HG02623 (cell line): ENCODE data around the gene FALEC.

Experiments used
- ATAC-seq: cut with Tn5 transposase; IDR thresholded peaks from one replicate; pipeline ENCODE4 v1.9.1; 2021; ENCODE audit warnings: moderate library complexity; ENCODE audit not compliant: unreplicated experiment

FALEC gene

GRCh38 chr1:150515328-150516049, at the start of gene FALEC:
Gene FALEC, plus strand, starts transcription at chr1:150515752.
- peak; percentile 96 for ATAC-seq

- no peak for ATAC-seq
These were observed 48.6 kb upstream of the FALEC start for GRCh38 chr1:150466964-150467363.

DNA sequence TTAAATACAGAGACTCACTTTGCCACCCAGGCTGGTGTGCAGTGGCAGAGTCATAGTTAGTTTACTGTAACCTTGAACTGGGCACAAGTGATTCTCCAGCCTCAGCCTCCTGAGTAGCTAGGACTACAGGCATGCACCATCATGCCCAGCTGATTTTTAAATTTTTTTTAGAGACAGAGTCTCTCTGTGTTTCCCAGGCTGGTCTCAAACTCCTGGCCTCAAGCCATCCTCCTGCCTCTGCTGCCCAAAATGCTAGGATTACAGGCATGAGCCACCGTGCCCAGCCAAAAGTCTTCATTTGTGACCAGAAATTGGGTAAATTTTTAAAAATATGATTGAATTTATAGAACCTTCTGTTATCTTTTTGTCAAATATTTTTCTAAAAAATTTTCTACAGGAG, 46.3 kb upstream of the FALEC start:
- ATAC-seq: no peak

- ATAC-seq: no peak
These were observed 42.9 kb upstream of the FALEC start for GRCh38 chr1:150472601-150473200.

DNA sequence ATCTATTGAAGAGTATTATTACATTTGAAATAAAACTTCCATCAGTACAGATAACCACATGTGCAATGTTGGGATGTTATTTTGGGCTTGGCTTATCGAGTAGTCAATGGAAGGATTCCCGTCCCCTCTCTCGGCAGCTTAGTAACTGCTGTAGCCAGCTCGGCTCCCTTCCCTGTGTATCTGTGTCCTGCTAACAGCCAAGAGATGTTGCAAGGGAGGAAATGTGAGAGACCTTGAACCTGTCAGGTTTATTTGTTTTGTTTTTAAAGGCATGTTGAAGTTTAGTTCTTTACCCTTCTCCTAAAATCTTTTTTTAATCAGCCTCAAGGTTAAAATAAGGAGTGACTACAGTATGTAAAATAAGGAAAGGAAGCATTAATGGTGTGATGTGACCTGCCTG, 41.9 kb upstream of the FALEC start:
- no peak for ATAC-seq

GRCh38 chr1:150474869-150475268, 40.7 kb upstream of the FALEC start:
- no peak for ATAC-seq

DNA sequence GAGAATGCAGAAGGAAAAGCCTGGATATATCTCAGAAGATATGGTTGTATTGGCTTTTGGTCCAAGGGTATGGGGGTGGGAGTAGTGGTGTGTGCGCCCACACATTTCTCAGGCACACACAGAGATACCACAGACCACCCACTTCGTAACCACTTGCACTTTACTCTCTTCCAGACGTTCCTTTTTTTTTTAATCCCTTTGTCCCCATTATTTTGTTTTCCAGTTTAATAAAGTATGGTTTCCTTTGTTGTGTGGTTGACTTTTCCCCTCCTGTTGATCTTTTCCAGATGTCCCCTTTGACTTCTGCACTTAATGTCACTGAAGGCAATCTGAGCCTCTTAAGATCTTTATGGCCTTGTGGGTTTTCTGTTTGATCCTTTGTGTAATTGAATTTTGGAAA, 38.8 kb upstream of the FALEC start:
- no peak for ATAC-seq

- ATAC-seq: no peak
These were observed 38.2 kb upstream of the FALEC start for GRCh38 chr1:150477320-150477719.

DNA sequence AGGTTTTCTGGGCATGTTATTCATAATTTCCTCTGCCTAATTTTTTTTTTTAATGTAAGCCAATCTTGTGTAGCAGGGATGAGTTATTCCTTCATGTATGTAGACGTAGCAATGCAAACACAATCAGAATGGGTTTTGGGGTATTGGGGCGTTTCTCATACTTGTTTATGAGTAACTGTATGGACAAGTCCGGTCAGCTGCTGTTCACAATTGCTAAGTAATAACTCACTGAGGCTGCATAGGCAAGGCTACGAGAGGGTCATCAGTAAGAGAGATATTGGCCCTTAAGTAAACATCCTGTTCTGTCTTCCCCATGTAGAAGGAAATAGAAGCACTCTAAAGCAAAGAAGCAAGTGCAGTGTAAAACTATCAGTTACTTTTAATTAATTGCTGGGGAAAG, 37.8 kb upstream of the FALEC start:
- no peak for ATAC-seq

GRCh38 chr1:150479370-150479769, 36.2 kb upstream of the FALEC start:
- no peak for ATAC-seq

DNA sequence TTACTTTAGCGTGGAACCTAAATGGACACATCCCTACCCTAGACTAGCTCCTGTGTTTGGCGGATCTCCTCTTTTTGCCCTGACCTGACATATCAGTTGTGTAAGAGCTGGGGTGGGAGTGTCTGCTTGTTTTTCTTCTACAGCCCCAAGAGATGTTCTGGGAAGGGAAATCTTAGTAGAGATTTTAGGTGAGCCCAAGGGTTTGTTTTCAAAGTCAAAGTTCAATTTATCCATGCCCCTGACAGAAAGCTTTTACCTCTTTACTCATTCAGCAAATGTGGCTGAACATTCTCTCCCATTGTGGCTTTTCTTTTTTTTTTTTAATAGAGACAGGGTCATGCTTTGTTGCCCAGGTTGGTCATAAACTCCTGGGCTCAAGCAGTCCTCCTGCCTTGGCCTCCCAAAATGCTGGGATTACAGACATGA, 35.6 kb upstream of the FALEC start:
- no peak for ATAC-seq

DNA sequence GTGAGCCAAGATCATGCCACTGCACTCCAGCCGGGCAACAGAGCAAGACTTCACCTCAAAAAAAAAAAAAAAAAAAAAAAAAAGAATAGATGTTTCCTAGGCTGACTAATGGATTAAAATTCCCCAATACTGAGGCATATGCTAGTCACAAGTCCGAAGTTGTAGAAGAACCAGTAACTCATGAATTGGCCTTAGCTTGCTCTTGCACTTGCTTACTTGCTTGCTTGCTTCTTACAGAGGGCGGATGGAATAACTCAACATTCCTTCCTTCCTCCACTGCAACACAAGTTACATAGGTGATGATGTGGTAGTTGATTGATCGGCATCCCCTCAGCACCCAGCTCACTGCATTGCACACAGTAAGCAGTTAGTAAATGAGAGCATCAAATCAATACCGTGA, 31.1 kb upstream of the FALEC start:
- ATAC-seq: no peak

DNA sequence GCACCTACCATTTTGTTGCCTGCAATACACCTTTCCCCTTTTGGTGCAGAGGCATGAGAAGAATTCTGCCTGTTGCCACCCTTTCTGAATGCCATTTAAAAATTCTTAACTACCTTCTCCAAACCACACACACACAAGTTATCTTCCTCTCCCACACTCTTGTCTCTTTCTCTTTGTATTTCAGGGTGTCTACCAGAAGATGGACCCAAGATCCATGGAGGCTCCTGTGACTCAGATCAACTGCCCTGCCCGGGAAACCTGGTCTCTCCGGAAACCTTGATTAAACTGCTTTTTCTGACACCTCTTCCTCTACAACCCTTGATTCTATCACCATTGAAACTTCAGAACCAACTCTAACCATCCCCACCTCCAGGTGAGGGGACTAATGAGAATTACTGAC, 30.7 kb upstream of the FALEC start:
- no peak for ATAC-seq

DNA sequence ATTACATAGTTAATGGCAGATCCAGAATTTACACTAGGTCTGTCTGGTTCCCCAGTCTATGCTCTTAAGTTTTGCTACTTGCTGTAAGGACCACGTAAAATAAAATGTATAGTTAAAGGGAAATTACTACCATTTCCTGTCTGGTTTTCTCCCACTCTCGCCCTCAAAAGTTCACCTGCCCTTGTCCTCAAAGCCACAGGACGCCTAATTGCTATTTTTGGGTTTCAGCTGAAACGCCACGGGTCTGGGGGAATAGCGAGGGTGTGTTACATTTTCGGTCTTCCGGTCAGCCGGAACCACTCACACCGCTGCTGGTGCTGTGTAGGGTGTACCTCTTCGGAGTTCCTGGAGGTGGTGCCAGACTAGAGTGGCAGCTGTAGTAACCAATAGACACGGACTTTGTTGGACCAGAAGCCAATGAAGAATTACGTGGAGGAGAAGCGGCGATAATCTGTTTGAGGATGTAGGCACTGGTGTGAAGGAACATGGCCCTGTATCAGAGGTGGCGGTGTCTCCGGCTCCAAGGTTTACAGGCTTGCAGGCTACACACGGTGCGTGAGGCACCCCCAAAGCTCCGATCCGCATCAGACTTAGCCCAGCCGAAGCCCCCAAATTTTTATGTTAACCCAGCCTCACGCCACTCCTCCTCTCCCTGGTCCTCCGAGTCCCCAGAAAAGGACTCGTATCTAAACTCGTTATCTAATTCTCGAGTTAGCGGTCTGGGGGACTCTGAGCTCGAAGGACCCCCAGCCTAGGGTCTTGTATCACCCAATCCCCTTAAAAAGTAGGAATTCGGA, 28.4 kb upstream of the FALEC start, which contains the start of gene TARS2:
TARS2 (plus strand) TSS at position 454 of the 797 bp plus-strand sequence; CDS start at position 486, 32 bp downstream.
- ATAC-seq: peak; percentile 99

- ATAC-seq: no peak
These were observed 27.8 kb upstream of the FALEC start for GRCh38 chr1:150487763-150488115.

DNA sequence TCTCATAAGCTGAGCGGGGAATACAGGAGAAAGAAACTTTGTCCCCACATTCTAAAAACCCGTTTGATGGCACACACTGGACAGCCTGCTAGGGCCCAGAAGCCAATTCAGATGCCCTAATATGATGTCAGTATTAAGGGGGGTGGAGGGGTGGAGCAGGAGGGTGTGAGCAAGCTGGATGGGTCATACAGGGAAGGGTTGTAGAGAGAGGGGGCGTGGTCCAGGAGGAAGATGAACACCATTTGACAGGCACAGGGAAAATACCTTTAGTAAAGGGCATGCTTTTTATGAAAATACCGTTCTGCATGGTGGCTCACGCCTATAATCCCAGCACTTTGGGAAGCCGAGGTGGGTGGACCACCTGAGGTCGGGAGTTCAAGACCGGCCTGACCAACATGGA, 22.4 kb upstream of the FALEC start:
- ATAC-seq: no peak

- no peak for ATAC-seq
These were observed 17.2 kb upstream of the FALEC start for GRCh38 chr1:150498342-150498741.

GRCh38 chr1:150505431-150505830, 10.1 kb upstream of the FALEC start:
- ATAC-seq: no peak

DNA sequence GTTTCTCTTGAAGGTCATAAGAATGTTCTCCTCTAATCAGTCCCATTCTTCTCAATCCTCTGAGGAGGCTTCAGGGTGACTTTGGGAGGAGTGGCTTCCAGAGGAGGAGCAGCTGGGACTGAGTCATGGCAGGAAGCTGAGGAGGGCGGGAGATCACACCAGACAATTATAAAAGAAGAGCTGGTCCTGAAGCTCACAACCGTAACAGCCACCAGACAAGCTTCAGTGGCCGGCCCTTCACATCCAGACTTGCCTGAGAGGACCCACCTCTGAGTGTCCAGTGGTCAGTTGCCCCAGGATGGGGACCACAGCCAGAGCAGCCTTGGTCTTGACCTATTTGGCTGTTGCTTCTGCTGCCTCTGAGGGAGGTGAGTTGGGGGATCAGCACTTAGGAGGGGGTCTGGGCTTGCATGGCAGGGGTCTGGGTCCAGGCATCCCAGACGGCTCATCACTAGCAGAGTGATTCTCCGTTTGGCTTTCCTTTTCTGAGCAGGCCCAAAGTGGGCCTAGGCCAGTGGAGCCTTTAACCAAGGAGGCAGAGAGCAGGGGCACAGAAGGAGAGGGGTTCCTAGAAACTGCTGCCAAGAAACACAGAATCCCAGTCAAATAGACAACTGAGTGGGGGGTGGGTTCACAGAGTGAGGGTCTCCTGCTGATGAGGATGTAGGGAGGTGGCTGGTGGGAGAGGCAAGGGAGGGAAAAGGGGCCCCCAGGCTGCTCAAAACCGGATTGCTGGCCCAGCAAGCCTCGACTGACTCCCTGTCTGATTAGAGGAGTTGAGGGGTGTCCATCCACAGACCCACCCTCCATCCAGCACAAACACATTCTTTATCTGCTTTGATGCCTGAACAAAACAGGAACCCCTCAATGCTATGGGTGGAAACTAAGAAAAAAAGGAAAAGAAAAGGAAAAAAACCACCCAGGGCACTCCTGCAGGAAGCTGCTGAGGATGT, 7.4 kb upstream of the FALEC start, which contains the start of gene ECM1:
ECM1 (plus strand) TSS at position 198 of the 953 bp plus-strand sequence; CDS start at position 299, 101 bp downstream.
- ATAC-seq: no peak

GRCh38 chr1:150508982-150509381, 6.6 kb upstream of the FALEC start:
- ATAC-seq: no peak

DNA sequence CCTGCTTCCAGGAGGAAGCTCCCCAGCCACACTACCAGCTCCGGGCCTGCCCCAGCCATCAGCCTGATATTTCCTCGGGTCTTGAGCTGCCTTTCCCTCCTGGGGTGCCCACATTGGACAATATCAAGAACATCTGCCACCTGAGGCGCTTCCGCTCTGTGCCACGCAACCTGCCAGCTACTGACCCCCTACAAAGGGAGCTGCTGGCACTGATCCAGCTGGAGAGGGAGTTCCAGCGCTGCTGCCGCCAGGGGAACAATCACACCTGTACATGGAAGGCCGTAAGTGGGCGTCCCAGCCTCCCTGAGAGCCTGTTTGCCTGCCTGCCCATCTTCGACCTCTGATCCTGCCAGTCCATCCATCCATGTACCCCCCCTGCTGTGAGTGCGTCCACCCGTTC, 4.0 kb upstream of the FALEC start:
- no peak for ATAC-seq
